Measurements from ENCODE around the gene SLC13A2. TPM values are rescaled to one million over a fixed set of nuclear protein-coding genes. Genes with fewer than 3 reads are reported as not detected.

The SLC13A2 gene
- total RNA-seq, 1 donor from 2014 or later = not detected

DNA sequence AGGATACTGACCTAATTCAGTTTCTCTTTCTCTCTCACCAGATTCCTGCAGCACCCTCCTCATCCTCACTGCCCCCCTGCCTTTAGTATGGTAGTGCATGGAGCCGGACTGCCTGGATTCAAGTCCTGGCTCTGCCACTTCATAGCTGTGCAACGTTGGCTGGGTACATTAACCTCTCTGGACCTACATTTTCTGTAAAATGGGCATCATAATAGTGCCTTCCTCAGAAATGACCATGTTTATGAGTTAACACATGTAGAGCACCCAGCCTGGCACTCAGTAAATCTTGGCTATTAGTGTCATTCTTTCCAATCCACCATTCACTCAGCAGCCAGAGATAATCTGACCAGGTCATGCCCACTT lies 71.7 kb downstream of the SLC13A2 start:
- Histone ChIP-seq H3K27me3 (ENCODE audit: control insufficient read depth in 3 of 3, insufficient read depth in 3 of 3, low read length in 3 of 3) (no peaks in the 10 kb centered on the region), H3K9me3 (ENCODE audit: control insufficient read depth in 3 of 3, low read length in 3 of 3) (no peaks in the 10 kb centered on the region), H3K4me3 (ENCODE audit: low read length in 3 of 3) (no peak overlapping the region), H3K36me3 (ENCODE audit: control insufficient read depth in 3 of 3, insufficient read depth in 3 of 3, low read length in 3 of 3) (peaks cover 0 to 7% (median 3%) of the 10 kb centered on the region in 3 donors), H3K4me1 (ENCODE audit: control insufficient read depth in 3 of 3, insufficient read depth in 3 of 3, low read length in 3 of 3) (peaks cover 0 to 8% (median 2%) of the 10 kb centered on the region in 3 donors), H3K9ac (ENCODE audit: low read depth in 1 of 3, low read length in 3 of 3) (no peak overlapping the region), H3K27ac (ENCODE audit: low read depth, low read length) (no peak overlapping the region)

DNA sequence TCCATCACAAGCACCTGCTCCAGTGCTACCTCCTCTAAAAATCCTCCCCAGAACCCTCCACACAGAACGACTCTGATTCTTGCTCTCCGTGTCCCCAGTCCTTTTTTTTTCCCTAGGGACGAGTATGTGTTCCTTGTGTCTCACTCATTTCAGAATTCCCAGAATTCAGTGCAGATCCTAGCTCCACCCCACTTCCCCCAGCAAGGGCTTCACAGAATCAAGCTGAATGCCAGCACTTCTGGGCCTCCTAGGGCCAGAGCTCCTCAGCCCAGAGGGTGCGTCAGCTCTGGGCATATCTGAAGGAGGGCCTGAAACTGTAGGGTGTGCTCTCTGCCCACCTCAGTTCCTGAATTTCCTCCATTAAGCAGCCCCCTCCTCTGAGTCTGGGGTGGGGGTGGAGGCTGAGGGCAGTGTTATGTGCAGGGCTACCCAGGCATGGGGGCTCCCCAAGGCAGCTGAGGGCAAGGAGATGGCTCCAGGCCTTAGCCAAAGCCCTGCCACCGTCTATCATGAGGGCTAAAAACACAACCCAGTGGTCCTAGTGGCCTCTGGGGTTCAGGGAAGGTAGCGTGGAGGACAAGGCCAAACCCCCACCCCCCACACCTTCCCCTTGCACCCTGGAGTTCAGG lies 72.5 kb downstream of the SLC13A2 start:
- no peaks in the 10 kb centered on the region for H3K27me3 ChIP-seq (ENCODE audit: control insufficient read depth in 3 of 3, insufficient read depth in 3 of 3, low read length in 3 of 3)
- no peak overlapping the region for H3K9ac ChIP-seq (ENCODE audit: low read depth in 1 of 3, low read length in 3 of 3)
- no peaks in the 10 kb centered on the region for H3K9me3 ChIP-seq (ENCODE audit: control insufficient read depth in 3 of 3, low read length in 3 of 3)
- H3K36me3 ChIP-seq (ENCODE audit: control insufficient read depth in 3 of 3, insufficient read depth in 3 of 3, low read length in 3 of 3) = peaks cover 0 to 7% (median 3%) of the 10 kb centered on the region in 3 donors
- H3K27ac ChIP-seq (ENCODE audit: low read depth, low read length) = no peak overlapping the region
- peaks cover 2 to 8% (median 4%) of the 10 kb centered on the region in 3 donors for H3K4me1 ChIP-seq (ENCODE audit: control insufficient read depth in 3 of 3, insufficient read depth in 3 of 3, low read length in 3 of 3)
- H3K4me3 ChIP-seq (ENCODE audit: low read length in 3 of 3) = no peak overlapping the region

DNA sequence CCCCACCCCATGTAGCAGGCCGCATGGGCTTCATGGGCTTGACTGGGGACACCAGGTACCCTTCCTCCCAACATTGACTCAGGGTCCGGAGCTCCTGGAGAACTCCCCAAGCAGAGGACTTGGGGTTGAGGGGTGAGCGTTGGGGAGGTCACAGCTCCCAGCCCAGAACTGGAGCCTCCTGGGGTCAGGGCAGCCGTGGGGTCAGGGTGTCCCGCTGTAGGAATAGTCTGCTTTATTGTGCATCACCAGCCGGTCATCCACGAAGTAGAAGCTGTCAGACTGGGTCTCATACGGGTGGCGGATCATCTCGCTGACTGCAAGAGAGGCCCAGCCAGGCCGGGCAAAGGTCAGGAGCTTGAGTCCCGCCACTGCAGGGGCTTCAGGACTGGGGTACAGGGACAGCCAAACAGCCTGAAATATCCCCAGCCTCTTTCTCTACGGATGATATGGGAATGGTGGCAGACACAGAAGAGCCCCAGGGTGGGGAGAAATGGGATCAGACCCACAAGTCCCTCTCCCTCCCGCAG lies 73.7 kb downstream of the SLC13A2 start:
- H3K36me3 ChIP-seq (ENCODE audit: control insufficient read depth in 3 of 3, insufficient read depth in 3 of 3, low read length in 3 of 3) = peaks cover 0 to 7% (median 3%) of the 10 kb centered on the region in 3 donors
- peaks cover 7 to 13% (median 11%) of the 10 kb centered on the region in 3 donors for H3K4me1 ChIP-seq (ENCODE audit: control insufficient read depth in 3 of 3, insufficient read depth in 3 of 3, low read length in 3 of 3)
- H3K4me3 ChIP-seq (ENCODE audit: low read length in 3 of 3) = no peak overlapping the region
- H3K9me3 ChIP-seq (ENCODE audit: control insufficient read depth in 3 of 3, low read length in 3 of 3) = no peaks in the 10 kb centered on the region
- H3K27me3 ChIP-seq (ENCODE audit: control insufficient read depth in 3 of 3, insufficient read depth in 3 of 3, low read length in 3 of 3) = no peaks in the 10 kb centered on the region
- no peak overlapping the region for H3K9ac ChIP-seq (ENCODE audit: low read depth in 1 of 3, low read length in 3 of 3)
- no peak overlapping the region for H3K27ac ChIP-seq (ENCODE audit: low read depth, low read length)

Other genes starting within 250 kb of the SLC13A2 start
- 12.5 TPM for gene TMEM97, start 154.4 kb upstream of the SLC13A2 start, total RNA-seq
- gene IFT20, start 138.2 kb upstream of the SLC13A2 start, total RNA-seq = 19.8 TPM
- gene TNFAIP1, start 137.9 kb upstream of the SLC13A2 start, total RNA-seq = 18.8 TPM
- 44.4 TPM for gene POLDIP2, start 116.1 kb upstream of the SLC13A2 start, total RNA-seq
- not detected for gene SEBOX, start 108.4 kb upstream of the SLC13A2 start, total RNA-seq
- 0.52 TPM for gene VTN, start 103.3 kb upstream of the SLC13A2 start, total RNA-seq
- 5.7 TPM for gene SARM1, start 102.0 kb upstream of the SLC13A2 start, total RNA-seq
- gene SLC46A1, start 67.4 kb upstream of the SLC13A2 start, total RNA-seq = 4.7 TPM
- not detected for gene FOXN1, start 32.7 kb downstream of the SLC13A2 start, total RNA-seq
- gene UNC119, start 79.0 kb downstream of the SLC13A2 start, total RNA-seq = 5.7 TPM
- 19.3 TPM for gene PIGS, start 97.9 kb downstream of the SLC13A2 start, total RNA-seq
- 4.7 TPM for gene ALDOC, start 103.3 kb downstream of the SLC13A2 start, total RNA-seq
- gene SPAG5, start 125.4 kb downstream of the SLC13A2 start, total RNA-seq = 5.7 TPM
- gene RSKR, start 140.5 kb downstream of the SLC13A2 start, total RNA-seq = 3.7 TPM
- gene BLTP2, start 171.5 kb downstream of the SLC13A2 start, total RNA-seq = 80.4 TPM
- 41.2 TPM for gene SDF2, start 188.3 kb downstream of the SLC13A2 start, total RNA-seq
- gene SUPT6H, start 188.6 kb downstream of the SLC13A2 start, total RNA-seq = 36.5 TPM
- 0.52 TPM for gene PROCA1, start 238.2 kb downstream of the SLC13A2 start, total RNA-seq
- 44.9 TPM for gene RAB34, start 244.2 kb downstream of the SLC13A2 start, total RNA-seq
- 880 TPM for gene RPL23A, start 246.3 kb downstream of the SLC13A2 start, total RNA-seq